RWPE2 (cell line): ENCODE measurements around the gene IL25.

Experiments used
- ATAC-seq: fragments of 200-7000 bp; cut with Tn5 transposase; 3 replicates; pipeline ENCODE4 v1.9.1; 2021; ENCODE audit warnings: low read depth
- DNase-seq: peaks from one replicate; pipeline ENCODE4 v3.0.0-alpha.2; 2020; ENCODE audit warnings: low spot score
- H3K27ac ChIP-seq: fragments of 450-650 bp; 2 replicates; pipeline ENCODE4 v1.5.1; 2017; ENCODE audit warnings: mild to moderate bottlenecking; ENCODE audit not compliant: poor library complexity, severe bottlenecking
- H3K27me3 ChIP-seq: fragments of 250-450 bp; sonication (Bioruptor Pico); 2 replicates; pipeline ENCODE4 v1.5.1; 2021; ENCODE audit warnings: mild to moderate bottlenecking, moderate library complexity; ENCODE audit not compliant: insufficient read depth, poor library complexity, severe bottlenecking
- H3K36me3 ChIP-seq: fragments of 250-450 bp; sonication (Bioruptor Pico); 2 replicates; pipeline ENCODE4 v1.5.1; 2020; ENCODE audit warnings: low read depth, mild to moderate bottlenecking, moderate library complexity
- H3K4me1 ChIP-seq: fragments of 250-450 bp; sonication (Bioruptor Pico); 2 replicates; pipeline ENCODE4 v1.5.1; 2021; ENCODE audit warnings: mild to moderate bottlenecking, moderate library complexity; ENCODE audit not compliant: insufficient read depth, poor library complexity, severe bottlenecking
- H3K4me3 ChIP-seq: fragments of 250-450 bp; sonication (Bioruptor Pico); 2 replicates; pipeline ENCODE4 v1.5.1; 2021; ENCODE audit warnings: mild to moderate bottlenecking, moderate library complexity; ENCODE audit not compliant: severe bottlenecking
- H3K9me3 ChIP-seq: fragments of 250-450 bp; sonication (Bioruptor Pico); 2 replicates; pipeline ENCODE4 v1.5.1; 2021; ENCODE audit warnings: mild to moderate bottlenecking, moderate library complexity; ENCODE audit not compliant: severe bottlenecking
- CTCF ChIP-seq: fragments of 450-650 bp; IDR thresholded peaks from one replicate; pipeline ENCODE4 v1.5.1; 2017; ENCODE audit warnings: mild to moderate bottlenecking, moderate library complexity; ENCODE audit not compliant: poor library complexity, severe bottlenecking

Gene IL25

GRCh38 chr14:23348297-23348655 lies 24.3 kb upstream of the IL25 start:
- no peaks in the 10 kb centered on the region for H3K36me3 ChIP-seq
- H3K27me3 ChIP-seq = no peaks in the 10 kb centered on the region
- TF ChIP-seq CTCF = no peak
- ATAC-seq = no peak
- no peaks in the 10 kb centered on the region for H3K4me1 ChIP-seq
- no peak for DNase-seq
- H3K4me3 ChIP-seq = no peak overlapping the region
- H3K27ac ChIP-seq = no peak overlapping the region
- H3K9me3 ChIP-seq = no peaks in the 10 kb centered on the region

- Histone ChIP-seq H3K4me1 (no peaks in the 10 kb centered on the region), H3K36me3 (no peaks in the 10 kb centered on the region), H3K27me3 (no peaks in the 10 kb centered on the region), H3K9me3 (no peaks in the 10 kb centered on the region), H3K27ac (no peak overlapping the region), H3K4me3 (no peak overlapping the region)
- DNase-seq (no peak), ATAC-seq (no peak)
- TF ChIP-seq CTCF = no peak
These were observed 23.3 kb upstream of the IL25 start for GRCh38 chr14:23349156-23349845.

GRCh38 chr14:23351681-23352505 lies 20.7 kb upstream of the IL25 start:
- Histone ChIP-seq H3K4me3 (peak overlapping the region; percentile 50), H3K4me1 (no peaks in the 10 kb centered on the region), H3K9me3 (no peaks in the 10 kb centered on the region), H3K36me3 (no peaks in the 10 kb centered on the region), H3K27ac (no peak overlapping the region), H3K27me3 (no peaks in the 10 kb centered on the region)
- no peak for DNase-seq
- peak; percentile 47 for TF ChIP-seq CTCF
- ATAC-seq = peak; percentile 6; the same call in 2 of the 3 replicates

DNA sequence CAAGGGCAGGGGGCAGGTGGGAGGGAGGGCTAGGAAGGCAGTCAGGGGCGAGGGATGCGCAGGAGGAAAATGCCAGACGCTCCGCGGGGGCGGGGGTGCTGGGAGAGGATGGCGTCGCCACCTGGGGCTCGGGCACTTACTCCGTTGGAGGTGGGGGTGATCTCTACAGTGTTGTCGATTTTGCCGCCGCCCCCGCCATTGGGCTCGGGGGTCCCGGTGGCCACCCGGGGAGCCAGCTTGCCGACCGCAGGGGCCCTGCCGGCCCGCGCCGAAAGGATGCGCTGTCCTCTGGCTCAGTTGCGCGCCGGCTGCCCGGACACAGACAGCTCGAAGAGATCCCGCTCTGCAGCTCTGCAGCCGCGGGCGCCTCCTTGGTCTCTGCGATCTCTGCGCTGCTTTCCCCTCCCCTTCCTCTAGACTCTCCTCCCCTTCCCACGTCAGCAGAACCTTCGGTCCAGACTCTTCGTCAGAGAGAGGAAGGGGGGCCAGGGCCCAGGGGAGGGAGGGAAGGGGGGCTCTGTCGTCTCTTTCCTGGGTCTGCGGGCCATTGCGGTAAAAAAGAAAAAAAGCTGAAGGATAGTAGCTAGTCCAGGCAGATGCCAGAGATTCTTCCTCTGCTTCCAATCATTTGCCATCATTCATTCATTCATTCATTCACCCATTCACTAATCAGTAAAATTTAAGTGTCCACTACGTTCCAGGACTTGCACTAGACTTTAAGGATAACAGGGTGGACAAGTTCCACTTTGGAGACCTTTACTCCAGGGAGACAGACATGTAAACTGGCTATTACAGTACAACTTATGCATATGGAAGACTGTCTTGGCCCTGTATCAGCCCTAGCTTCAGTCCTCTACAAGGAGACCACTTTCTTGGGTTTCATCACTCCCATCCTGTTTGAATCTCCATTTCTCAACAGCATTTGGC lies 19.8 kb upstream of the IL25 start, which contains the start of gene SLC22A17:
Gene SLC22A17, minus strand, starts transcription at position 382 of the 927 bp plus-strand sequence.
- H3K4me1 ChIP-seq = no peaks in the 10 kb centered on the region
- peak within 1 kb of the TSS; percentile 50 for H3K4me3 ChIP-seq
- DNase-seq = peak; percentile 82
- H3K36me3 ChIP-seq = no peaks in the 10 kb centered on the region
- TF ChIP-seq CTCF = peak; percentile 36
- H3K27me3 ChIP-seq = no peaks in the 10 kb centered on the region
- no peaks in the 10 kb centered on the region for H3K9me3 ChIP-seq
- H3K27ac ChIP-seq = no peak within 1 kb of the TSS
- peak; percentile 90 for ATAC-seq
